ENCODE measurements around the gene BCL2L1.

BCL2L1 gene

GRCh38 chr20:31691646-31692275, 30.9 kb downstream of the BCL2L1 start:
- no peak for DNase-seq

GRCh38 chr20:31690124-31690666, 32.5 kb downstream of the BCL2L1 start:
- DNase-seq, result no peak

GRCh38 chr20:31689141-31689540, 33.5 kb downstream of the BCL2L1 start:
- DNase-seq, result no peak

GRCh38 chr20:31687777-31688176, 34.9 kb downstream of the BCL2L1 start:
- no peak for DNase-seq

GRCh38 chr20:31685853-31686643, 36.6 kb downstream of the BCL2L1 start:
- no peak for DNase-seq

GRCh38 chr20:31684153-31685015, 38.3 kb downstream of the BCL2L1 start:
- peak in 1 of 2 experiments; percentile 46 for DNase-seq

- DNase-seq, result no peak
These were observed 39.7 kb downstream of the BCL2L1 start for GRCh38 chr20:31682927-31683326.

GRCh38 chr20:31682352-31682751, 40.3 kb downstream of the BCL2L1 start:
- no peak for DNase-seq

GRCh38 chr20:31681769-31682168, 40.9 kb downstream of the BCL2L1 start:
- DNase-seq, result no peak

- DNase-seq, result no peak
These were observed 41.4 kb downstream of the BCL2L1 start for GRCh38 chr20:31681128-31681727.

GRCh38 chr20:31680286-31681127, 42.2 kb downstream of the BCL2L1 start:
- no peak for DNase-seq

- DNase-seq, result no peak
These were observed 43.0 kb downstream of the BCL2L1 start for GRCh38 chr20:31679357-31680285.

GRCh38 chr20:31678389-31679356, 44.0 kb downstream of the BCL2L1 start:
- no peak for DNase-seq

GRCh38 chr20:31677553-31678260, 45.0 kb downstream of the BCL2L1 start:
- DNase-seq, result no peak

- no peak for DNase-seq
These were observed 46.1 kb downstream of the BCL2L1 start for GRCh38 chr20:31676609-31676989.

- DNase-seq, result no peak
These were observed 46.6 kb downstream of the BCL2L1 start for GRCh38 chr20:31675828-31676608.

GRCh38 chr20:31674895-31675827, 47.5 kb downstream of the BCL2L1 start:
- DNase-seq, result no peak

Measured in SHP77 (cell line).